ENCODE results near the gene RBFOX2.

The RBFOX2 gene

DNA sequence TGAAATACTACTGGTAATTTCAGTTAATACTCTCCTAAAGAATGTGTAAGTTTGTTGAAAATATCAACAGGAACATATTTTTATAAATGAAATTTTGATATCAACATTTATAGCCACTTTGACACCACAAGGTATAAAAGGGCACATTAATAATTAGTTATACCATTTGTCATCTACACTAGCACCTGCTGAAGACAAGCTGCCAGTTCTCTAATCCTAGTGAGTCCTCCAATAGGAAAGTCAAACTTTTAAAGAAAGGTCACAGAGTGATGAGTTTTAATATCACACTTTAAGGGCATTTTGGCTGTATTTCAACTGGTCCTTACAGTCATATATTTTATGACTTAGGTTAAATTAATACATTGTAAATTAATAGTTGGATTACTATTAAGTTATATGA is 258.6 kb downstream of the RBFOX2 start:
- H3K27me3 ChIP-seq, result no peaks in the 10 kb centered on the region
- peaks cover 9% of the 10 kb centered on the region for H3K36me3 ChIP-seq
- TF ChIP-seq, protein P1, sequence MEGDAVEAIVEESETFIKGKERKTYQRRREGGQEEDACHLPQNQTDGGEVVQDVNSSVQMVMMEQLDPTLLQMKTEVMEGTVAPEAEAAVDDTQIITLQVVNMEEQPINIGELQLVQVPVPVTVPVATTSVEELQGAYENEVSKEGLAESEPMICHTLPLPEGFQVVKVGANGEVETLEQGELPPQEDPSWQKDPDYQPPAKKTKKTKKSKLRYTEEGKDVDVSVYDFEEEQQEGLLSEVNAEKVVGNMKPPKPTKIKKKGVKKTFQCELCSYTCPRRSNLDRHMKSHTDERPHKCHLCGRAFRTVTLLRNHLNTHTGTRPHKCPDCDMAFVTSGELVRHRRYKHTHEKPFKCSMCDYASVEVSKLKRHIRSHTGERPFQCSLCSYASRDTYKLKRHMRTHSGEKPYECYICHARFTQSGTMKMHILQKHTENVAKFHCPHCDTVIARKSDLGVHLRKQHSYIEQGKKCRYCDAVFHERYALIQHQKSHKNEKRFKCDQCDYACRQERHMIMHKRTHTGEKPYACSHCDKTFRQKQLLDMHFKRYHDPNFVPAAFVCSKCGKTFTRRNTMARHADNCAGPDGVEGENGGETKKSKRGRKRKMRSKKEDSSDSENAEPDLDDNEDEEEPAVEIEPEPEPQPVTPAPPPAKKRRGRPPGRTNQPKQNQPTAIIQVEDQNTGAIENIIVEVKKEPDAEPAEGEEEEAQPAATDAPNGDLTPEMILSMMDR (IDR thresholded peaks at IDR 0.05; ENCODE audit: low read depth, low read length), result no peak
- no peaks in the 10 kb centered on the region for H3K9me3 ChIP-seq
- H3K4me1 ChIP-seq, result peaks cover 22% of the 10 kb centered on the region
- DNase-seq, result no peak
- H3K4me3 ChIP-seq (ENCODE audit: low read depth, low read length), result no peak overlapping the region

GRCh38 chr22:35766654-35767580 is 261.7 kb downstream of the RBFOX2 start:
- peaks cover 17% of the 10 kb centered on the region for H3K36me3 ChIP-seq
- no peak for DNase-seq
- TF ChIP-seq, protein P1 (IDR thresholded peaks at IDR 0.05; ENCODE audit: low read depth, low read length), result no peak
- H3K4me1 ChIP-seq, result peaks cover 22% of the 10 kb centered on the region
- no peak overlapping the region for H3K4me3 ChIP-seq (ENCODE audit: low read depth, low read length)
- no peaks in the 10 kb centered on the region for H3K9me3 ChIP-seq
- no peaks in the 10 kb centered on the region for H3K27me3 ChIP-seq

- TF ChIP-seq, protein P1 (IDR thresholded peaks at IDR 0.05; ENCODE audit: low read depth, low read length), result peak; percentile 54
- Histone ChIP-seq H3K4me3 (ENCODE audit: low read depth, low read length) (no peak overlapping the region), H3K9me3 (no peaks in the 10 kb centered on the region), H3K36me3 (peaks cover 33% of the 10 kb centered on the region), H3K27me3 (no peaks in the 10 kb centered on the region), H3K4me1 (0 out of 2 replicates have a peak, but pooled peaks cover 4% of the 10 kb centered on the region)
- no peak for DNase-seq
These were observed 267.6 kb downstream of the RBFOX2 start for GRCh38 chr22:35761037-35761436.

GRCh38 chr22:35758394-35758793 is 270.2 kb downstream of the RBFOX2 start:
- H3K27me3 ChIP-seq, result no peaks in the 10 kb centered on the region
- H3K9me3 ChIP-seq, result no peaks in the 10 kb centered on the region
- H3K36me3 ChIP-seq, result peaks cover 43% of the 10 kb centered on the region
- TF ChIP-seq, protein P1 (IDR thresholded peaks at IDR 0.05; ENCODE audit: low read depth, low read length), result no peak
- DNase-seq, result no peak
- no peaks in the 10 kb centered on the region for H3K4me1 ChIP-seq
- no peak overlapping the region for H3K4me3 ChIP-seq (ENCODE audit: low read depth, low read length)

DNA sequence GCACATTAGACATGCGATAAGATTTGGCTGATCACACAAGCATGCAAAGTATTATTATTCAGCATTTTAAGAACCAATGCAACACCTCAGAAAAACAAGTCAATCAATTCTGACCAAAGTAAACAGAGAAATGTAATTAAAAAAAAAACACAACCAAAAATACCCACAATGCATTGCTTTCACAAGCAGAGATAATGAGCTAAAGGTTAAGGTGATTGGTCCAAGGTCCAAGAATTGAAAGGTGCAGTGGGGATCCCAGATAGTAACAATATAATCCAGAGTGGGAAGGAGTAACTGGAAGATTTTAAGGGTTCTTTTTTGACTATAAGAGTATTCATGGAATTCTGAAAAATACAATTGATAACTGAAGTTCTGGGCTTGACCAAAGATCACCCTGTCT is 271.9 kb downstream of the RBFOX2 start:
- Histone ChIP-seq H3K27me3 (no peaks in the 10 kb centered on the region), H3K36me3 (peaks cover 38% of the 10 kb centered on the region), H3K4me1 (no peaks in the 10 kb centered on the region; the same call in 1 of the 2 replicates), H3K9me3 (no peaks in the 10 kb centered on the region), H3K4me3 (ENCODE audit: low read depth, low read length) (no peak overlapping the region)
- no peak for DNase-seq
- TF ChIP-seq, protein P1 (IDR thresholded peaks at IDR 0.05; ENCODE audit: low read depth, low read length), result no peak

DNA sequence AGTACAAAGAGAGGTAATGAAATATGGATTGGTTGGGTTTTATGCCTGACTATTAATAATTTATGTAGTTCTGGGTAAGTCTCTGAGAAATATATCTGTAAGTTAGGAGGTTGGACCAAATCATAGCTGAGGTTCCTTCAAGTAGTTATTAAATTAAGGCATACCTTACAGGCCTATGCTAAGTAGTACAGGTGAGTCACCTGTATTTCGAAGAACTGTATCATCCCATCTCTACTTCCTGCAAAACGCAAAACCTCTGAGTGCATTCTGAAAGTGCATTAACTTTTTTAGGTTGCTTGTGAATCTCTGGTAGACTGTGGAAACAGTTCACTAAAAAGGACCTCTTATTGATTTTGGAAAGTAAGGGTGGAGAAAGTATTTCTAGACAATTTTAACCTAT is 273.9 kb downstream of the RBFOX2 start:
- DNase-seq, result no peak
- Histone ChIP-seq H3K4me1 (peaks cover 11% of the 10 kb centered on the region), H3K9me3 (no peaks in the 10 kb centered on the region), H3K27me3 (no peaks in the 10 kb centered on the region), H3K4me3 (ENCODE audit: low read depth, low read length) (no peak overlapping the region), H3K36me3 (peaks cover 35% of the 10 kb centered on the region)
- TF ChIP-seq, protein P1 (IDR thresholded peaks at IDR 0.05; ENCODE audit: low read depth, low read length), result no peak

Data from BE2C (cell line).